Tibial nerve (tissue), 4 donors: Measurements from ENCODE around the gene RRAS. TPM values are rescaled to one million over a fixed set of nuclear protein-coding genes. Genes with fewer than 3 reads are reported as not detected.

Source experiments
- DNase-seq, 2 donors: peaks; one replicate each; pipeline ENCODE4 v3.0.0-alpha.2; 2019; ENCODE audit warnings: low spot score in 2 of 2
- H3K27ac ChIP-seq, 4 donors: fragments of 200-600 bp; sonication (generic) in 3 of 4; one replicate each; pipeline ENCODE4 v1.5.1; 2017 to 2019; ENCODE audit warnings: mild to moderate bottlenecking in 1 of 4
- H3K27me3 ChIP-seq, 2 donors: fragments of 200-600 bp; sonication (generic) in 1 of 2; one replicate each; pipeline versions ENCODE4 v1.5.1 to v1.6.0; 2017 to 2019
- H3K36me3 ChIP-seq, 3 donors: fragments of 200-600 bp; sonication (generic); one replicate each; pipeline ENCODE4 v1.5.1; 2018 to 2019
- H3K4me1 ChIP-seq, 4 donors: fragments of 200-600 bp; sonication (generic) in 3 of 4; one replicate each; pipeline ENCODE4 v1.5.1; 2017 to 2019
- H3K4me3 ChIP-seq, 4 donors: fragments of 200-600 bp; sonication (generic) in 3 of 4; one replicate each; pipeline ENCODE4 v1.5.1; 2017 to 2019; ENCODE audit warnings: mild to moderate bottlenecking in 1 of 4, moderate library complexity in 1 of 4
- H3K9me3 ChIP-seq, 4 donors: fragments of 200-600 bp; sonication (generic) in 3 of 4; one replicate each; pipeline ENCODE4 v1.5.1; 2017 to 2019
- EP300 ChIP-seq, 2 donors: sonication (generic); formaldehyde crosslinking; IDR thresholded peaks; one replicate each; pipeline ENCODE4 v1.6.1; 2017; ENCODE audit warnings: antibody characterized with exemption in 2 of 2, mild to moderate bottlenecking in 1 of 2
- POLR2A ChIP-seq, 2 donors: fragments of 450-650 bp; IDR thresholded peaks; one replicate each; pipeline ENCODE4 v1.6.1; 2017; ENCODE audit warnings: antibody characterized with exemption in 2 of 2, mild to moderate bottlenecking in 2 of 2, moderate library complexity in 2 of 2
- WGBS, 2 donors: methylation state at CpG; one replicate each; pipeline ENCODE4 v1.1.5; 2018; 5-methylcytosine and 5-hydroxymethylcytosine counted together
- total RNA-seq, 4 donors: library from RNA; depleted of rRNA; stranded (reverse); fragments of >200 nt; gene quantifications; one replicate each; pipeline ENCODE4 v1.1.0, GENCODE V29; 2016
- TF ChIP-seq, protein P1 (sequence below), 5 experiments: fragments of 200-600 bp in 3 of 5; fragments of 450-650 bp in 2 of 5; sonication (generic) in 3 of 5; IDR thresholded peaks; one replicate each; pipeline ENCODE4 v1.5.1; 2016 to 2019; ENCODE audit warnings: antibody characterized with exemption in 5 of 5, mild to moderate bottlenecking in 3 of 5, moderate library complexity in 2 of 5

RRAS gene
- total RNA-seq, 4 donors from 2014 or later: 81.6 to 190 (median 162) TPM

GRCh38 chr19:49687150-49687549 lies 47.2 kb upstream of the RRAS start:
- Histone ChIP-seq H3K27me3 (peaks cover 0 to 27% of the 10 kb centered on the region in 2 donors), H3K36me3 (peaks cover 0 to 68% (median 23%) of the 10 kb centered on the region in 3 donors), H3K9me3 (no peaks in the 10 kb centered on the region), H3K27ac (peak overlapping the region in 1 of 4 donors; percentile 29), H3K4me3 (no peak overlapping the region), H3K4me1 (peaks cover 0 to 27% (median 10%) of the 10 kb centered on the region in 4 donors)
- no peak for DNase-seq
- WGBS, 2 donors: 65 to 69% methylated on average over 7 to 12 of the region's 12 CpGs
- TF ChIP-seq, protein P1, sequence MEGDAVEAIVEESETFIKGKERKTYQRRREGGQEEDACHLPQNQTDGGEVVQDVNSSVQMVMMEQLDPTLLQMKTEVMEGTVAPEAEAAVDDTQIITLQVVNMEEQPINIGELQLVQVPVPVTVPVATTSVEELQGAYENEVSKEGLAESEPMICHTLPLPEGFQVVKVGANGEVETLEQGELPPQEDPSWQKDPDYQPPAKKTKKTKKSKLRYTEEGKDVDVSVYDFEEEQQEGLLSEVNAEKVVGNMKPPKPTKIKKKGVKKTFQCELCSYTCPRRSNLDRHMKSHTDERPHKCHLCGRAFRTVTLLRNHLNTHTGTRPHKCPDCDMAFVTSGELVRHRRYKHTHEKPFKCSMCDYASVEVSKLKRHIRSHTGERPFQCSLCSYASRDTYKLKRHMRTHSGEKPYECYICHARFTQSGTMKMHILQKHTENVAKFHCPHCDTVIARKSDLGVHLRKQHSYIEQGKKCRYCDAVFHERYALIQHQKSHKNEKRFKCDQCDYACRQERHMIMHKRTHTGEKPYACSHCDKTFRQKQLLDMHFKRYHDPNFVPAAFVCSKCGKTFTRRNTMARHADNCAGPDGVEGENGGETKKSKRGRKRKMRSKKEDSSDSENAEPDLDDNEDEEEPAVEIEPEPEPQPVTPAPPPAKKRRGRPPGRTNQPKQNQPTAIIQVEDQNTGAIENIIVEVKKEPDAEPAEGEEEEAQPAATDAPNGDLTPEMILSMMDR (IDR thresholded peaks at IDR 0.05): no peak
- no peak for TF ChIP-seq POLR2A (IDR thresholded peaks at IDR 0.05)
- TF ChIP-seq EP300 (IDR thresholded peaks at IDR 0.05): no peak

GRCh38 chr19:49686503-49687088 lies 46.7 kb upstream of the RRAS start:
- peak overlapping the region in 1 of 4 donors; percentile 29 for H3K27ac ChIP-seq
- WGBS, 2 donors: 86 to 100% methylated on average over 6 to 19 of the region's 27 CpGs

GRCh38 chr19:49685845-49686332 lies 45.9 kb upstream of the RRAS start:
- Histone ChIP-seq H3K9me3 (no peaks in the 10 kb centered on the region), H3K27me3 (peaks cover 0 to 15% of the 10 kb centered on the region in 2 donors), H3K27ac (no peak overlapping the region), H3K4me1 (peaks cover 0 to 24% (median 8%) of the 10 kb centered on the region in 4 donors), H3K4me3 (no peak overlapping the region), H3K36me3 (peaks cover 0 to 80% (median 30%) of the 10 kb centered on the region in 3 donors)
- TF ChIP-seq EP300 (IDR thresholded peaks at IDR 0.05) (no peak), POLR2A (IDR thresholded peaks at IDR 0.05) (no peak)
- TF ChIP-seq, protein P1 (IDR thresholded peaks at IDR 0.05): no peak
- no peak for DNase-seq
- WGBS, 2 donors: 74 to 80% methylated on average over 23 of the region's 23 CpGs

More at GRCh38 chr19:49686503-49687088, 46.7 kb upstream of the RRAS start:
- DNase-seq: no peak
- peaks cover 0 to 22% of the 10 kb centered on the region in 2 donors for H3K27me3 ChIP-seq
- H3K36me3 ChIP-seq: peaks cover 0 to 73% (median 29%) of the 10 kb centered on the region in 3 donors
- no peak overlapping the region for H3K4me3 ChIP-seq
- H3K9me3 ChIP-seq: no peaks in the 10 kb centered on the region
- TF ChIP-seq POLR2A (IDR thresholded peaks at IDR 0.05) (no peak), EP300 (IDR thresholded peaks at IDR 0.05) (no peak)
- TF ChIP-seq, protein P1 (IDR thresholded peaks at IDR 0.05): no peak
- peaks cover 0 to 25% (median 9%) of the 10 kb centered on the region in 4 donors for H3K4me1 ChIP-seq

DNA sequence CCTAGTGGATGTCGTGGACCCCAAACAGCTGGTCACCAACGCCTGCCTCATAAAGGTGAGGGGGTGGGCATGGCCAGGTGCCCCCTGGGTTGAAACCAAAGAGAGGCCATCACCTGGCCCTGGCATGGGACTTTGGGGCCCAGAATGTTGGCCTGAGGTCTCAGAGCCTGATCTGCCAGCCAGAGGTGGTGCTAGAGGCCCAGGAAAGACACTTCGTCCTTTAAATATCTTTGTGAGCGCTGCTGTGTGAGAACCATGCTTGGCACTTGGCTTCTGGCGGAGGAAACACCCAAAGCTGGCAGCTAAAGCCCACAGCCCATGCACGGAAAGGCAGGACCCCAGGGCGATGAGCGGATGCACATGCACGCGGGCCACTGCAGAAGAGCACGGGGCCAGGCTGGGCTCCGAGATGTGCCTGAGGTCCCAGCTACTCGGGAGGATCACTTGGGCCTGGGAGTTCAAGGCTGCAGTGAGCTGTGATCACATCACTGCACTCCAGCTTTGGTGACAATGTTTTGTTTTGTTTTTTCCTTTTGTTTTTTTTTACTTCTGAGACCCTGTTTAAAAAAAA lies 45.1 kb upstream of the RRAS start:
- H3K9me3 ChIP-seq: no peaks in the 10 kb centered on the region
- H3K4me3 ChIP-seq: no peak overlapping the region
- H3K27ac ChIP-seq: no peak overlapping the region
- no peak for TF ChIP-seq EP300 (IDR thresholded peaks at IDR 0.05)
- TF ChIP-seq, protein P1 (IDR thresholded peaks at IDR 0.05): no peak
- TF ChIP-seq POLR2A (IDR thresholded peaks at IDR 0.05): no peak
- 83 to 87% methylated on average over 13 of the region's 13 CpGs for WGBS, 2 donors
- peaks cover 0 to 24% (median 11%) of the 10 kb centered on the region in 4 donors for H3K4me1 ChIP-seq
- peaks cover 0 to 81% (median 30%) of the 10 kb centered on the region in 3 donors for H3K36me3 ChIP-seq
- H3K27me3 ChIP-seq: peaks cover 0 to 7% of the 10 kb centered on the region in 2 donors
- DNase-seq: no peak
